Panc1 (cell line): ENCODE results near the gene ENPP1. TPM values are rescaled to one million over a fixed set of nuclear protein-coding genes. Genes with fewer than 3 reads are reported as not detected.

Source experiments
- ATAC-seq: fragments of 200-7000 bp; cut with Tn5 transposase; 2 replicates; pipeline ENCODE4 v1.9.1; 2020; ENCODE audit warnings: mild to moderate bottlenecking, moderate library complexity
- BruUV-seq: library from RNA; stranded (reverse); fragments of 400-500 nt; replicated peaks from 2 replicates; lab custom pipeline; 2021; lab: Mats Ljungman, UMichigan
- CTCF ChIA-PET: fragments of 300-600 bp; sonication (Branson Sonifier 250); formaldehyde crosslinking; loops from one replicate; lab custom pipeline; 2022; ENCODE audit warnings: antibody characterized with exemption; lab: Charles Lee
- POLR2A ChIA-PET: fragments of 300-600 bp; sonication (Branson Sonifier 250); formaldehyde crosslinking; loops from one replicate; lab custom pipeline; 2022; ENCODE audit warnings: antibody characterized with exemption; lab: Charles Lee
- DNase-seq: peaks from one replicate; pipeline ENCODE4 v3.0.0-alpha.2; 2010; ENCODE audit warnings: low read depth, low spot score
- H3K27ac ChIP-seq: 2 replicates; pipeline ENCODE4 v1.5.1; 2011; ENCODE audit warnings: mild to moderate bottlenecking, low read length, inconsistent platforms
- H3K27me3 ChIP-seq: fragments of 200-500 bp; sonication (Bioruptor generic); 2 replicates; pipeline ENCODE4 v1.6.0; 2014; ENCODE audit warnings: low read length, inconsistent platforms; ENCODE audit not compliant: control insufficient read depth, insufficient read depth
- H3K36me3 ChIP-seq: fragments of 200-500 bp; sonication (Bioruptor generic); 2 replicates; pipeline ENCODE4 v1.5.1; 2014; ENCODE audit warnings: inconsistent platforms, mild to moderate bottlenecking, low read length, moderate library complexity; ENCODE audit not compliant: control insufficient read depth, insufficient read depth
- H3K4me1 ChIP-seq: 2 replicates; pipeline ENCODE4 v1.5.1; 2011; ENCODE audit warnings: inconsistent platforms, mild to moderate bottlenecking, low read length, moderate library complexity; ENCODE audit not compliant: control insufficient read depth, insufficient read depth
- H3K4me3 ChIP-seq, 2 experiments: 2 replicates each; pipeline ENCODE4 v1.5.1; 2011 to 2012; ENCODE audit warnings: low read depth in 2 of 2, low read length in 2 of 2, mild to moderate bottlenecking in 2 of 2, inconsistent platforms in 1 of 2, moderate library complexity in 1 of 2
- H3K9me3 ChIP-seq: fragments of 200-500 bp; sonication (Bioruptor generic); 2 replicates; pipeline ENCODE4 v1.5.1; 2014; ENCODE audit warnings: low read depth, mild to moderate bottlenecking, inconsistent platforms, low read length, moderate library complexity; ENCODE audit not compliant: control insufficient read depth, insufficient read depth
- CTCF ChIP-seq: fragments of 450-650 bp; IDR thresholded peaks from 2 replicates; pipeline ENCODE4 v1.5.1; 2017; ENCODE audit warnings: mild to moderate bottlenecking
- POLR2AphosphoS5 ChIP-seq: IDR thresholded peaks from 2 replicates; pipeline ENCODE4 v1.6.1; 2012; ENCODE audit warnings: mild to moderate bottlenecking, low read depth, low read length, moderate library complexity
- REST ChIP-seq, 2 experiments: IDR thresholded peaks; 2 replicates each; pipeline ENCODE4 v1.6.1; 2011 to 2012; ENCODE audit warnings: low read depth in 2 of 2, control low read depth in 1 of 2, low read length in 1 of 2, mild to moderate bottlenecking in 1 of 2, moderate library complexity in 1 of 2; ENCODE audit not compliant: insufficient read depth in 1 of 2
- SIN3A ChIP-seq: IDR thresholded peaks from 2 replicates; pipeline ENCODE4 v1.6.1; 2012; ENCODE audit warnings: low read depth, mild to moderate bottlenecking, low read length, moderate library complexity, borderline replicate concordance; ENCODE audit not compliant: insufficient read depth
- TCF7L2 ChIP-seq: IDR thresholded peaks from 2 replicates; pipeline ENCODE4 v1.6.1; 2011; ENCODE audit warnings: mild to moderate bottlenecking, low read depth, low read length, inconsistent platforms
- in situ Hi-C: cut with HindIII; loops from 2 replicates; pipeline ENCODE4 v1.10.0; 2016; ENCODE audit warnings: low sequenced_read_pairs, low pct_unique_long_range_greater_than_20kb
- intact Hi-C: fragments of 100-400 bp; cut with micrococcal nuclease; formaldehyde crosslinking; loops from one replicate; pipeline ENCODE4 v1.10.0; 2022; ENCODE audit not compliant: unreplicated experiment
- total RNA-seq: library from RNA; stranded (reverse); gene quantifications from one replicate; pipeline ENCODE4 v1.2.1, GENCODE V29; 2021; ENCODE audit not compliant: unreplicated experiment

The ENPP1 gene
- total RNA-seq, 1 experiment from 2014 or later = 6.8 TPM

GRCh38 chr6:131819572-131820124 is 11.8 kb downstream of the ENPP1 start:
- ATAC-seq (no peak), DNase-seq (no peak)
- TF ChIP-seq TCF7L2 = no peak
- TF ChIP-seq POLR2AphosphoS5 = no peak
- TF ChIP-seq SIN3A = no peak
- no peak for TF ChIP-seq CTCF
- POLR2A ChIA-PET = interaction anchor here (0.6 kb wide), 1 partner anchor 73 kb away, joined by 8 read pairs; no protein-coding TSS in a partner anchor
- no peak overlapping the region for H3K27ac ChIP-seq
- in situ Hi-C loops (no loop called here), intact Hi-C loops (no loop called here)
- H3K36me3 ChIP-seq = no peaks in the 10 kb centered on the region
- no peaks in the 10 kb centered on the region for H3K9me3 ChIP-seq
- CTCF ChIA-PET = no interaction called here
- no peaks in the 10 kb centered on the region for H3K4me1 ChIP-seq
- no peak overlapping the region for H3K4me3 ChIP-seq
- no TSS peak for BruUV-seq
- no peaks in the 10 kb centered on the region for H3K27me3 ChIP-seq

GRCh38 chr6:131821010-131821807 is 13.4 kb downstream of the ENPP1 start:
- no peak overlapping the region for H3K4me3 ChIP-seq
- no peak overlapping the region for H3K27ac ChIP-seq
- BruUV-seq = no TSS peak
- CTCF ChIA-PET = no interaction called here
- no peaks in the 10 kb centered on the region for H3K4me1 ChIP-seq
- ATAC-seq (no peak), DNase-seq (no peak)
- no peaks in the 10 kb centered on the region for H3K36me3 ChIP-seq
- H3K27me3 ChIP-seq = no peaks in the 10 kb centered on the region
- TF ChIP-seq SIN3A = no peak
- intact Hi-C loops (no loop called here), in situ Hi-C loops (no loop called here)
- POLR2A ChIA-PET = no interaction called here
- H3K9me3 ChIP-seq = no peaks in the 10 kb centered on the region

- Histone ChIP-seq H3K27ac (no peak overlapping the region), H3K4me3 (no peak overlapping the region), H3K36me3 (no peaks in the 10 kb centered on the region), H3K9me3 (no peaks in the 10 kb centered on the region), H3K4me1 (no peaks in the 10 kb centered on the region), H3K27me3 (no peaks in the 10 kb centered on the region)
- DNase-seq = no peak
- intact Hi-C loops (no loop called here), in situ Hi-C loops (no loop called here)
- TF ChIP-seq POLR2AphosphoS5 (no peak), TCF7L2 (no peak), REST (IDR thresholded peaks at IDR 0.05; ENCODE audit: insufficient read depth in 1 of 2, low read depth in 2 of 2, low read length in 1 of 2) (no peak), CTCF (no peak), SIN3A (no peak)
- ChIA-PET CTCF (no interaction called here), POLR2A (no interaction called here)
- no peak for ATAC-seq
- no TSS peak for BruUV-seq
Observed at GRCh38 chr6:131822119-131822518, 14.3 kb downstream of the ENPP1 start.
